ENCODE data around the gene PRR14L.

The PRR14L gene

DNA sequence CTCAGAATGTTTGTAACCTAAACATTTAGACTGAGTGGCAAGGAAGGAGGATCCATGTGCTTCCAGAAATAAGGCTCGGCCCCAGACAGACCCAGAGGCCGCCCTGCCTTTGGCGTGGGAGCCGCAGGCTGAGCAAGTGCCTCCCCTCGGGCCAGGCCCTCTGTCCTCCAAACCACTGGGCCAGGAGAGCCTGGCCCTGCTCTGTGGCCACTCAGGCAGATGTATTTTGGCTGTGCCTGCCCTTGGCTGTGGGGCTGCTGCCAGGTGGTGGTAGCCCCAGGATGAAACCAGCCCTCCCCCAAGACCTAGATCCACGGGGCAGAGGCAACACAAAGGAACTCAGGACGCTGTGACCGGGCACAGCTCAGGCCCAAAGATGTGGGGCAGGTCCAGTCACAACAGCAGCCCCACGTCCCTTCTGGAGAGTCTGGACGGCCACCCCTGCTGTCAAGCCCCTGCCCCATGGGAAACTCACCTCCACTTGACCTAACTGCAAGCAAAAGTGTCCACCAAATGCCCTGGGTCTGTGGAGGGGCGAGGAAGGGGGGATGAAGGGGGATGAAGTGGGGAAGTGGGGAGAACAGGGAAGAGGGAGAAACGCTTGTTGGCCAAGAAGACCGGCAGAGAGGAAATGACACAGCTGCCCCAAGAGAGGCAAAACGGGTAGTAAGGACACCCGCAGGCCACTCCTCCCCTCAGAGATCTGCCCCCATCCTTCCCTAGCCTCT, 111.9 kb downstream of the PRR14L start:
- no peak for DNase-seq

DNA sequence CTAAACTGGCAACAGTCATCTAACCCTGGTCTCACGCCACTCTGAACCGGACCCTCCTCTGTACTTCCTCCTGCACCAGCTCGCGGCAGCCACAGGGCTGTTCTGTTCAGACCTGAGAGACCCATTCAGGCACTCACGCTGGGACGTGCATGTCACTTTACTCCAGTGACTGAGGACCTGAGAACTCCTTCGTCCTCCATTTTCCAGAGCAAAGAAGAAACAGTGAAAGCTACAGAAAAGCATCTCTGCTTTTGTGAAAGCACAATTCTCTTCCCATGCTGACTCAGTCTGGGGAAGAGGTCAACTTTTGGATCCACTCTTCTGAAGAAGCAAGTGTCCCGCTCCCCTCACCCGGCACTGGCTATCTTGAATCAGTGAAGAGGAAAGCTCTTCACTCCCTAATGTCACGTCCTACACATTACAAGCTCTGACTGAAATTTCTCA, 112.5 kb downstream of the PRR14L start:
- DNase-seq = no peak

DNA sequence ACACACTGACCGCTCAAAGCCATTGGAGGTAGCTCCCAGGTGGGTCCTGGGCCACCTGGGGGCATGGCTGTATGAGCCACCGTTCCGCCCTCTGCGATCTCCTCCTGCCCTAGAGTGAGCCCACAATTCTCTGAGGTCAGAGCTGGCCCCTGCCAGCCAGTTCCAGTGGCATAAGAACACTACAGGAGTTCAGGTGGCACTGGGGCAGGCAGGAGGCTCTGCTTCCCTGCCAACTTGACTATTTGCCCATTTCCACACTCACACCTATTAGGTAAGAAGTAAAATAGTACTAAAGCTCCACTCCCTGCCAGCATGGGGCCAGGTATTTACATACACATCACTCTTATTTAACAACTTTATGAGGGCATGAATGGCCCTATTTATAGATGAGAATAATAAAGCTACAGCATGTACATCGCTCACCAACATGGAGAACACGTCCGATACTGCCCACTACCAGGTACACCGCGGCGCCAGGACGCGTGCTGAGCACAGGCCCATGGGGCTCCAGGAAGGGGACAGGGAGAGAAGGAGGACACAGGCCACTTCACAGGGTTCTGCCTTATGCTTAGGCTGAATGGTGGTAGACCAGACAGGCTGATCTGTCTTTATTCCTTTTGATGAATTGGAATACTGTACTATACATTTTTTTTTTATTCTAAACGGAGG, 114.2 kb downstream of the PRR14L start:
- DNase-seq = no peak

DNA sequence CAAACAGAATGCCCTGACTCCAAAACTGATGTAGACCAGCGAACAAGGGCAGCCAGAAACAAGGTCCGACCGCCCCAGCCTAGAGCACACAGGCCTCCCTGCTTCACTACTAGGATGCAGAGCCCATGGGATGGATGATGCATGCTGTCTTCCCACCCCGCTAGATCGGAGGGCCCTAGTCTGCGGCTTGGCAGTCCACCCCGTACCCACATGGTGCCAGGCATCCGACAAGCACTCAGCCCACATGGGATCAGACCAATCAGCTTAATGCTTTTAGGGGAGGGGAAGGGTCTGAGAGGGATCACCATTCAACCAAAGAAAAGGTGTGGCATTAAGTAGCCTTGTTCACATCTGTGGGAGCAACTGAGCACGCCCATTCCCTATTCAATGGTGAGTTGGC, 118.5 kb downstream of the PRR14L start:
- no peak for DNase-seq

All from stimulated activated CD8-positive, alpha-beta memory T cell treated with anti-CD3 and anti-CD28 coated beads, Interleukin-4, amount 100 ng/mL, for 48 hours (primary cell).